Mesothelial cell of epicardium (in vitro differentiated cells): Measurements from ENCODE around the gene MRPL40. TPM values are rescaled to one million over a fixed set of nuclear protein-coding genes. Genes with fewer than 3 reads are reported as not detected.
A peak's percentile ranks its signal among the peaks of the same experiment; 100 is the strongest.

Source experiments
- DNase-seq, 2 experiments: peaks; one replicate each; pipeline ENCODE4 v3.0.0; 2021; ENCODE audit warnings: low spot score in 2 of 2; ENCODE audit not compliant: unreplicated experiment in 2 of 2
- H3K27ac Mint-ChIP-seq: 2 replicates; pipeline ENCODE4 v1.8.0; 2021; ENCODE audit warnings: mixed read lengths
- H3K27me3 Mint-ChIP-seq: 2 replicates; pipeline ENCODE4 v1.8.0; 2021; ENCODE audit warnings: low read depth, mixed read lengths
- H3K36me3 Mint-ChIP-seq: 2 replicates; pipeline ENCODE4 v1.8.0; 2021; ENCODE audit warnings: mixed read lengths
- H3K4me1 Mint-ChIP-seq: 2 replicates; pipeline ENCODE4 v1.8.0; 2021; ENCODE audit warnings: mixed read lengths
- H3K4me3 Mint-ChIP-seq: 2 replicates; pipeline ENCODE4 v1.8.0; 2021; ENCODE audit warnings: mild to moderate bottlenecking, moderate library complexity, mixed read lengths
- H3K9me3 Mint-ChIP-seq: 2 replicates; pipeline ENCODE4 v1.8.0; 2021; ENCODE audit warnings: mixed read lengths
- total RNA-seq: library from RNA; stranded (reverse); gene quantifications from 3 replicates; pipeline ENCODE4 v1.2.1, GENCODE V29; 2021
- TF ChIP-seq, protein P1 (sequence below): fragments of 200-600 bp; sonication (generic); IDR thresholded peaks from one replicate; pipeline ENCODE4 v1.5.0; 2021; ENCODE audit warnings: antibody characterized with exemption; ENCODE audit not compliant: unreplicated experiment

Gene MRPL40
- 17.9 to 21.9 TPM (median 19.1 TPM) in 3 replicates for total RNA-seq

- Mint-ChIP-seq H3K9me3 (no peaks in the 10 kb centered on the region), H3K27me3 (no peaks in the 10 kb centered on the region), H3K36me3 (peaks cover 12% of the 10 kb centered on the region), H3K4me3 (peak within 1 kb of the TSS; percentile 89), H3K27ac (peak within 1 kb of the TSS; percentile 96), H3K4me1 (peaks cover 22% of the 10 kb centered on the region)
- TF ChIP-seq, protein P1, sequence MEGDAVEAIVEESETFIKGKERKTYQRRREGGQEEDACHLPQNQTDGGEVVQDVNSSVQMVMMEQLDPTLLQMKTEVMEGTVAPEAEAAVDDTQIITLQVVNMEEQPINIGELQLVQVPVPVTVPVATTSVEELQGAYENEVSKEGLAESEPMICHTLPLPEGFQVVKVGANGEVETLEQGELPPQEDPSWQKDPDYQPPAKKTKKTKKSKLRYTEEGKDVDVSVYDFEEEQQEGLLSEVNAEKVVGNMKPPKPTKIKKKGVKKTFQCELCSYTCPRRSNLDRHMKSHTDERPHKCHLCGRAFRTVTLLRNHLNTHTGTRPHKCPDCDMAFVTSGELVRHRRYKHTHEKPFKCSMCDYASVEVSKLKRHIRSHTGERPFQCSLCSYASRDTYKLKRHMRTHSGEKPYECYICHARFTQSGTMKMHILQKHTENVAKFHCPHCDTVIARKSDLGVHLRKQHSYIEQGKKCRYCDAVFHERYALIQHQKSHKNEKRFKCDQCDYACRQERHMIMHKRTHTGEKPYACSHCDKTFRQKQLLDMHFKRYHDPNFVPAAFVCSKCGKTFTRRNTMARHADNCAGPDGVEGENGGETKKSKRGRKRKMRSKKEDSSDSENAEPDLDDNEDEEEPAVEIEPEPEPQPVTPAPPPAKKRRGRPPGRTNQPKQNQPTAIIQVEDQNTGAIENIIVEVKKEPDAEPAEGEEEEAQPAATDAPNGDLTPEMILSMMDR: no peak
- peak; percentile 80 to 87 for DNase-seq
Observed at GRCh38 chr22:19432133-19432851, at the start of gene MRPL40. TSS of gene MRPL40 (plus strand) at chr22:19432545. CDS start at chr22:19432555, 10 bp downstream.

DNA sequence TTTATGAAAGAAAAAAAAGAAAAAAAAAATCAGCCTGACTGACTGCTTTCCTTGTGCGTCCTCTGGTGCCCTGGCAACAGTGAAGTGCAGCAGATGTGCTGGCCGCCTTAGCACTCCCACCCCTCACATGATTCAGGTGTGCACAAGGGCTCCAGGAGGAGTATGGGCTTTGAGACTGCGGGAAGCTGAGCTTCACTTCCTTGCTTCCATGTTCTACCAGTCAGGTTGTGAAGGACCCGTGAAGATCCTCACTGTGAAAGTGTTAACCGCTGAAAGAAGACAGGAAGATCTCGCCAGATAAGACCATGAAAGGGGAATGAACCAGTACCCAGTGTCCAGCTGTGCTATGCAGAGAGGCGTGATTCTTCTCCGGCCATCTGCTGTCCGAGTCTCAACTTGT is 49.1 kb upstream of the MRPL40 start:
- H3K27me3 Mint-ChIP-seq: no peaks in the 10 kb centered on the region
- no peak overlapping the region for H3K27ac Mint-ChIP-seq

DNA sequence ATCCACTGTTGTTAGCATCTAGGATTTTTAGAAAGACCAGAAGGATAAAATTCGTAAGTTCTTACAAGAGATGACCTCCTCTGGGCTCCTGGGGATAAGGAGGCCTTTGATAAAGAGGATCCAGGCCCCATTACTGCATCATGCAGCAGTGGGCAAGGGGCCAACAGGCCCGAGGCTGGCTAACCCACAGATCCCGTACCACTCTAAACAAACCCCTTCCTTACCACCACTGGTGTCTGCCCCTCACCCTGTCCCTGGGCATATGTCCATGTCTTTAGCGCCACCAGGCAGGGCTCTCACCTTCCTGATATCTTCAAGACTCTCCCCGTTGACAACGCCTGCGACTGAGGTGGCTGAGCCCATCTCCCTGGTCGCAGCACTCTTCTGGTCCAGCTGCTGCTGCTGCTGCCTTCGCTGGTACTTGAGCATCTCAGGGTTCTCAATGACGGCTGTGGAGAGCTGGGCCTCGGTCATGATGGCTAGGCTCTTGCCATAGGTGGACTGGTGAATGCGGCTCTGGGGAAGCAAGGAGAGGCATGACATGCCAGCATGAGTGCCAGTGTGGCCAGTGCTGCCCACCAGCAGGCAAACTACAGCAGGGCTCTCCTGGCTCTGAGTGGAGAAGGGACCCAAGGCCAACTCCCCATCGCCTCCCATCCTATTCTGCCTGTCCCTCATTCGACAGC is 47.0 kb upstream of the MRPL40 start:
- H3K27ac Mint-ChIP-seq: no peak overlapping the region
- no peak overlapping the region for H3K4me3 Mint-ChIP-seq
- H3K36me3 Mint-ChIP-seq: peaks cover 36% of the 10 kb centered on the region
- TF ChIP-seq, protein P1: no peak
- H3K9me3 Mint-ChIP-seq: no peaks in the 10 kb centered on the region
- no peak for DNase-seq
- no peaks in the 10 kb centered on the region for H3K4me1 Mint-ChIP-seq
- no peaks in the 10 kb centered on the region for H3K27me3 Mint-ChIP-seq

More for the DNA sequence above, 49.1 kb upstream of the MRPL40 start:
- Mint-ChIP-seq H3K4me3 (no peak overlapping the region), H3K4me1 (no peaks in the 10 kb centered on the region), H3K9me3 (no peaks in the 10 kb centered on the region), H3K36me3 (peaks cover 30% of the 10 kb centered on the region)
- TF ChIP-seq, protein P1: no peak
- no peak for DNase-seq

GRCh38 chr22:19386248-19386647 is 46.1 kb upstream of the MRPL40 start:
- Mint-ChIP-seq H3K4me3 (no peak overlapping the region), H3K36me3 (peaks cover 35% of the 10 kb centered on the region), H3K9me3 (no peaks in the 10 kb centered on the region), H3K27me3 (no peaks in the 10 kb centered on the region), H3K4me1 (no peaks in the 10 kb centered on the region), H3K27ac (no peak overlapping the region)
- TF ChIP-seq, protein P1: no peak
- no peak for DNase-seq

DNA sequence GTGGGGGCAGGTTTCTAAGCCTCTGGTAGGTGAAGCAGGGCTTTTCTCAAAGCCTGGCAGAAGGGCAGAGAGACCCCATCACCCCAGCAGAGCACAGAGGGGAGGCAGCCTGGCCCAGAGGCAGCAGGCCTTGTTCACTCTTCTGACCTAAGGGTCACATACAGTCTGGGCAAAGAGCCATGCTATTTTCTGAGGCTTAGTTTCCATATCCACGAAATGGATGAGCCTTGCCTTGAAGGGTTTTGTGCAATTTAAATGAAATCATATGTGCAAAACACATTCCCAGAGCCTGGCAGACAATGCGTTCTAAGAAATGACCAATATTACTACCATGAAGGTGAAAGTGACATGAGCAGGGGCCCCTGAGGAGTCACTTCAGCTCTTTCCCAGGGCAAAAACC is 45.3 kb upstream of the MRPL40 start:
- DNase-seq: no peak
- TF ChIP-seq, protein P1: no peak
- no peak overlapping the region for H3K27ac Mint-ChIP-seq
- H3K27me3 Mint-ChIP-seq: no peaks in the 10 kb centered on the region
- no peaks in the 10 kb centered on the region for H3K9me3 Mint-ChIP-seq
- no peaks in the 10 kb centered on the region for H3K4me1 Mint-ChIP-seq
- no peak overlapping the region for H3K4me3 Mint-ChIP-seq
- peaks cover 33% of the 10 kb centered on the region for H3K36me3 Mint-ChIP-seq
